ENCODE results near the gene RAB29.

The RAB29 gene

DNA sequence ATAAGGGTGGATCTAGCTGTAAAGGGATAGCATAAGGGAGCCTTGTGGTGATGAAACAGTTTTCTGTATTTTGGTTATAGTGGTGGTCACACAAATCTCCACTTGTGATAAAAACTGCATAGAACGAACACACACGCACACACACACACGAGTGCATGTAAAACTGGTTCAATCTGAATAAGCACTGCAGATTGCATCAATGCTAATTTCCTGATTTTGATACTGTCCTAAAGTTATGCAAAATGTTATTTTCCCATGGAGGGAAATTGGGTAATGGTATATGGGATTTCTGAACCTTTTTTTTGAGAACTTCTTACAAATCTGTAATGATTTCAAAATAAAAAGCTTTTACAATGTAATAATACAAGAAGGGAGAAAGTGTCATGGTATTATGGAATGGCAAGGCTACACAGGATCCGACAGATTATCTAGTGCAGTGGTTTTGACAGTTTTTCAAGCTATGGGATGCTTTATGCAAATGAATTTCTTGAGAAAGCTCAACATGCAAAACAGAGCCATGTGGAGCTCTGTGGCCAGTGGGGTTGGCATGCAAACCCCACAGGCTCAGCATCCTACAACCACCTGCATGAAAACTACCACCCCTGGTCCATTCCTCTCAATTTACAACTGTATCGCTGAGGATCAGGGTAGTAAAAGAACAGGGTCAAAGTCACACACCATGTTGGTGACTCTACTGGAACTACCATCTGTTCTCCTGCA lies 18.9 kb upstream of the RAB29 start (continued):
- TF ChIP-seq, protein P1, sequence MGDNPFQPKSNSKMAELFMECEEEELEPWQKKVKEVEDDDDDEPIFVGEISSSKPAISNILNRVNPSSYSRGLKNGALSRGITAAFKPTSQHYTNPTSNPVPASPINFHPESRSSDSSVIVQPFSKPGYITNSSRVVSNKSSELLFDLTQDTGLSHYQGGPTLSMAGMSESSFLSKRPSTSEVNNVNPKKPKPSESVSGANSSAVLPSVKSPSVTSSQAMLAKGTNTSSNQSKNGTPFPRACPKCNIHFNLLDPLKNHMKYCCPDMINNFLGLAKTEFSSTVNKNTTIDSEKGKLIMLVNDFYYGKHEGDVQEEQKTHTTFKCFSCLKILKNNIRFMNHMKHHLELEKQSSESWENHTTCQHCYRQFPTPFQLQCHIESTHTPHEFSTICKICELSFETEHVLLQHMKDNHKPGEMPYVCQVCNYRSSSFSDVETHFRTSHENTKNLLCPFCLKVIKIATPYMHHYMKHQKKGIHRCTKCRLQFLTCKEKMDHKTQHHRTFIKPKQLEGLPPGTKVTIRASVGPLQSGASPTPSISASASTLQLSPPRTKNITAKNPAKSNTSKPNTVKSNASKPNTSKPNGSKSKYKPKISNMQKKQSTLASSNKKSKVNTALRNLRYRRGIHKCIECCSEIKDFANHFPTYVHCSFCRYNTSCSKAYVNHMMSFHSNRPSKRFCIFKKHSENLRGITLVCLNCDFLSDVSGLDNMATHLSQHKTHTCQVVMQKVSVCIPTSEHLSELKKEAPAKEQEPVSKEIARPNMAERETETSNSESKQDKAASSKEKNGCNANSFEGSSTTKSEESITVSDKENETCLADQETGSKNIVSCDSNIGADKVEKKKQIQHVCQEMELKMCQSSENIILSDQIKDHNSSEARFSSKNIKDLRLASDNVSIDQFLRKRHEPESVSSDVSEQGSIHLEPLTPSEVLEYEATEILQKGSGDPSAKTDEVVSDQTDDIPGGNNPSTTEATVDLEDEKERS (tag by site-specific recombination; IDR thresholded peaks at IDR 0.05) = no peak
- TF ChIP-seq ZNF660 (tag by site-specific recombination; IDR thresholded peaks at IDR 0.05) = no peak
- no peak for TF ChIP-seq ZSCAN16 (tag by site-specific recombination; IDR thresholded peaks at IDR 0.05)
- no peak for TF ChIP-seq ZNF157 (tag by site-specific recombination; IDR thresholded peaks at IDR 0.05)
- TF ChIP-seq ZNF354C (tag by site-specific recombination; IDR thresholded peaks at IDR 0.05; ENCODE audit: borderline replicate concordance, low read depth) = no peak
- TF ChIP-seq ZNF76 (tag by site-specific recombination; IDR thresholded peaks at IDR 0.05; ENCODE audit: borderline replicate concordance, low read depth) = no peak
- TF ChIP-seq ZNF416 (tag by site-specific recombination; IDR thresholded peaks at IDR 0.05) = no peak
- no peak for TF ChIP-seq ZNF792 (tag by site-specific recombination; IDR thresholded peaks at IDR 0.05)
- TF ChIP-seq, protein P2, sequence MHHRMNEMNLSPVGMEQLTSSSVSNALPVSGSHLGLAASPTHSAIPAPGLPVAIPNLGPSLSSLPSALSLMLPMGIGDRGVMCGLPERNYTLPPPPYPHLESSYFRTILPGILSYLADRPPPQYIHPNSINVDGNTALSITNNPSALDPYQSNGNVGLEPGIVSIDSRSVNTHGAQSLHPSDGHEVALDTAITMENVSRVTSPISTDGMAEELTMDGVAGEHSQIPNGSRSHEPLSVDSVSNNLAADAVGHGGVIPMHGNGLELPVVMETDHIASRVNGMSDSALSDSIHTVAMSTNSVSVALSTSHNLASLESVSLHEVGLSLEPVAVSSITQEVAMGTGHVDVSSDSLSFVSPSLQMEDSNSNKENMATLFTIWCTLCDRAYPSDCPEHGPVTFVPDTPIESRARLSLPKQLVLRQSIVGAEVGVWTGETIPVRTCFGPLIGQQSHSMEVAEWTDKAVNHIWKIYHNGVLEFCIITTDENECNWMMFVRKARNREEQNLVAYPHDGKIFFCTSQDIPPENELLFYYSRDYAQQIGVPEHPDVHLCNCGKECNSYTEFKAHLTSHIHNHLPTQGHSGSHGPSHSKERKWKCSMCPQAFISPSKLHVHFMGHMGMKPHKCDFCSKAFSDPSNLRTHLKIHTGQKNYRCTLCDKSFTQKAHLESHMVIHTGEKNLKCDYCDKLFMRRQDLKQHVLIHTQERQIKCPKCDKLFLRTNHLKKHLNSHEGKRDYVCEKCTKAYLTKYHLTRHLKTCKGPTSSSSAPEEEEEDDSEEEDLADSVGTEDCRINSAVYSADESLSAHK (tag by site-specific recombination; IDR thresholded peaks at IDR 0.05) = no peak

GRCh38 chr1:205792961-205793673 lies 17.8 kb upstream of the RAB29 start:
- H3K4me3 ChIP-seq (ENCODE audit: low read depth, low read length) = no peak overlapping the region
- peaks cover 0 to 82% of the 10 kb centered on the region in 2 experiments; a peak in 1 of 3 replicates for H3K36me3 ChIP-seq (ENCODE audit: control insufficient read depth in 2 of 2, insufficient read depth in 1 of 2, low read length in 2 of 2)
- CTCF ChIA-PET = interaction anchor here (0.6 to 9.4 kb wide), 15 partner anchors 9 to 185 kb away, joined by 3 to 155 read pairs (median 7); partner anchors contain the start of gene RAB29
- H3K4me1 ChIP-seq (ENCODE audit: control insufficient read depth, insufficient read depth, low read length) = no peaks in the 10 kb centered on the region
- H3K9me3 ChIP-seq (ENCODE audit: control insufficient read depth, insufficient read depth, low read depth, low read length) = no peaks in the 10 kb centered on the region
- TF ChIP-seq ZNF626 (tag by site-specific recombination; IDR thresholded peaks at IDR 0.05) (no peak), ZNF24 (tag by site-specific recombination; IDR thresholded peaks at IDR 0.05) (no peak), ZNF10 (tag by site-specific recombination; IDR thresholded peaks at IDR 0.05) (no peak)
- POLR2A ChIA-PET = no interaction called here
- H3K27ac ChIP-seq (ENCODE audit: extremely low read depth, low read depth, low read length) = no peak overlapping the region

DNA sequence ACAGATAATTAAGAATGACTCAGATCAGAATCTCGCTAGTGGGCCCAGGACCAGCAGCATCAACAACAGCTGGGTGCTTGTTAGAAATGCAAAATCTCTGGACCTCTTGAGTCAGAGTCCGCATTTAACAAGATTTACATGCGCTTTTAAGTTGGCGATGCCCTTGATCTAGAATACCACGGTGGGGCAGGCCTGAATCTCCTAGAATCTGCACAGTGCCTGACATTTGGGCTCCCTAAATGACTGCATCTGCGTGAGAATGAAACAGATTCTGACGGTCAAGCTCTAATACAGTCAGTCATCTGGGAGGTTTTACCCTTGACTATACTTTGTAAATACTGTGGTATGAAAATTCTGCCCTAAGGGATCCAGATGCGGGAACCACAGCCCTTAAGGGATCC lies 17.2 kb upstream of the RAB29 start:
- ChIA-PET POLR2A (interaction anchor here (0.9 kb wide), 1 partner anchor 43 kb away, joined by 3 read pairs; no protein-coding TSS in a partner anchor), CTCF (interaction anchor here (0.6 to 9.4 kb wide), 31 partner anchors 10 to 316 kb away, joined by 3 to 155 read pairs (median 6); partner anchors contain the start of gene RAB29)
- Histone ChIP-seq H3K4me1 (ENCODE audit: control insufficient read depth, insufficient read depth, low read length) (no peaks in the 10 kb centered on the region), H3K27ac (ENCODE audit: extremely low read depth, low read depth, low read length) (no peak overlapping the region), H3K4me3 (ENCODE audit: low read depth, low read length) (no peak overlapping the region), H3K36me3 (ENCODE audit: control insufficient read depth in 2 of 2, insufficient read depth in 1 of 2, low read length in 2 of 2) (peaks cover 0 to 76% of the 10 kb centered on the region in 2 experiments; a peak in 1 of 3 replicates), H3K9me3 (ENCODE audit: control insufficient read depth, insufficient read depth, low read depth, low read length) (no peaks in the 10 kb centered on the region)
- TF ChIP-seq, protein P3, sequence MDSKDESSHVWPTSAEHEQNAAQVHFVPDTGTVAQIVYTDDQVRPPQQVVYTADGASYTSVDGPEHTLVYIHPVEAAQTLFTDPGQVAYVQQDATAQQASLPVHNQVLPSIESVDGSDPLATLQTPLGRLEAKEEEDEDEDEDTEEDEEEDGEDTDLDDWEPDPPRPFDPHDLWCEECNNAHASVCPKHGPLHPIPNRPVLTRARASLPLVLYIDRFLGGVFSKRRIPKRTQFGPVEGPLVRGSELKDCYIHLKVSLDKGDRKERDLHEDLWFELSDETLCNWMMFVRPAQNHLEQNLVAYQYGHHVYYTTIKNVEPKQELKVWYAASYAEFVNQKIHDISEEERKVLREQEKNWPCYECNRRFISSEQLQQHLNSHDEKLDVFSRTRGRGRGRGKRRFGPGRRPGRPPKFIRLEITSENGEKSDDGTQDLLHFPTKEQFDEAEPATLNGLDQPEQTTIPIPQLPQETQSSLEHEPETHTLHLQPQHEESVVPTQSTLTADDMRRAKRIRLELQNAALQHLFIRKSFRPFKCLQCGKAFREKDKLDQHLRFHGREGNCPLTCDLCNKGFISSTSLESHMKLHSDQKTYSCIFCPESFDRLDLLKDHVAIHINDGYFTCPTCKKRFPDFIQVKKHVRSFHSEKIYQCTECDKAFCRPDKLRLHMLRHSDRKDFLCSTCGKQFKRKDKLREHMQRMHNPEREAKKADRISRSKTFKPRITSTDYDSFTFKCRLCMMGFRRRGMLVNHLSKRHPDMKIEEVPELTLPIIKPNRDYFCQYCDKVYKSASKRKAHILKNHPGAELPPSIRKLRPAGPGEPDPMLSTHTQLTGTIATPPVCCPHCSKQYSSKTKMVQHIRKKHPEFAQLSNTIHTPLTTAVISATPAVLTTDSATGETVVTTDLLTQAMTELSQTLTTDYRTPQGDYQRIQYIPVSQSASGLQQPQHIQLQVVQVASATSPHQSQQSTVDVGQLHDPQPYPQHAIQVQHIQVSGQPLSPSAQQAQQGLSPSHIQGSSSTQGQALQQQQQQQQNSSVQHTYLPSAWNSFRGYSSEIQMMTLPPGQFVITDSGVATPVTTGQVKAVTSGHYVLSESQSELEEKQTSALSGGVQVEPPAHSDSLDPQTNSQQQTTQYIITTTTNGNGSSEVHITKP (tag by site-specific recombination; IDR thresholded peaks at IDR 0.05) = no peak
- TF ChIP-seq ZNF660 (tag by site-specific recombination; IDR thresholded peaks at IDR 0.05) (no peak), ZNF560 (tag by site-specific recombination; IDR thresholded peaks at IDR 0.05; ENCODE audit: borderline replicate concordance) (no peak), ZNF202 (tag by site-specific recombination; IDR thresholded peaks at IDR 0.05; ENCODE audit: borderline replicate concordance) (no peak), ZNF211 (tag by site-specific recombination; IDR thresholded peaks at IDR 0.05; ENCODE audit: low read depth) (no peak), ZNF549 (tag by site-specific recombination; IDR thresholded peaks at IDR 0.05) (no peak), ZNF121 (tag by site-specific recombination; IDR thresholded peaks at IDR 0.05) (no peak), YY2 (tag by site-specific recombination; IDR thresholded peaks at IDR 0.05) (no peak)

All from HEK293 (cell line).